SK-N-SH (cell line): Measurements from ENCODE around the gene KLHDC7B. TPM values are rescaled to one million over a fixed set of nuclear protein-coding genes. Genes with fewer than 3 reads are reported as not detected.

Experiments
- CTCF ChIA-PET: fragments of 300-600, 350-600 bp; formaldehyde crosslinking; extraction: SDS; loops from one replicate; lab custom pipeline; 2021; lab: Yijun Ruan, JAX
- POLR2A ChIA-PET: fragments of 350-600 bp; sonication (Branson Sonifier 250); formaldehyde crosslinking; extraction: SDS; loops from one replicate; lab custom pipeline; 2020; ENCODE audit warnings: antibody characterized with exemption, inconsistent platforms; lab: Yijun Ruan, JAX
- DNase-seq: peaks from one replicate; pipeline ENCODE4 v3.0.0; 2012
- H2AFZ ChIP-seq: fragments of 200-600 bp; sonication (generic); 2 replicates; pipeline ENCODE4 v1.8.1; 2016; ENCODE audit warnings: antibody characterized with exemption, mild to moderate bottlenecking, low read depth
- H3F3A ChIP-seq: fragments of 200-600 bp; sonication (generic); replicated peaks from 2 replicates; pipeline ENCODE3; 2016; ENCODE audit warnings: antibody characterized with exemption, mild to moderate bottlenecking; ENCODE audit not compliant: insufficient read depth
- H3K27ac ChIP-seq, 2 experiments: fragments of 200-500 bp in 1 of 2; fragments of 200-600 bp in 1 of 2; sonication (Bioruptor generic) in 1 of 2; sonication (generic), shearing (Covaris generic) in 1 of 2; 2 replicates each; pipeline versions ENCODE4 v1.5.1 to v1.6.1; 2014 to 2016; ENCODE audit warnings: low read depth in 2 of 2, inconsistent platforms in 1 of 2, low read length in 1 of 2, mild to moderate bottlenecking in 1 of 2, mixed read lengths in 1 of 2
- H3K27me3 ChIP-seq: fragments of 200-600 bp; sonication (generic), shearing (Covaris generic); 2 replicates; pipeline ENCODE4 v1.6.1; 2016; ENCODE audit warnings: mixed run types; ENCODE audit not compliant: insufficient read depth
- H3K36me3 ChIP-seq, 2 experiments: fragments of 200-500 bp in 1 of 2; fragments of 200-600 bp in 1 of 2; sonication (Bioruptor generic) in 1 of 2; sonication (generic) in 1 of 2; replicated peaks in 1 of 2; 2 replicates each; pipeline versions ENCODE3 to v1.5.1; 2014 to 2016; ENCODE audit warnings: low read length in 1 of 2, mild to moderate bottlenecking in 1 of 2; ENCODE audit not compliant: insufficient read depth in 2 of 2, control insufficient read depth in 1 of 2
- H3K4me1 ChIP-seq, 2 experiments: fragments of 200-500 bp in 1 of 2; fragments of 200-600 bp in 1 of 2; sonication (Bioruptor generic) in 1 of 2; sonication (generic), shearing (Covaris generic) in 1 of 2; 2 replicates each; pipeline versions ENCODE4 v1.5.1 to v1.6.1; 2014 to 2016; ENCODE audit warnings: low read depth in 1 of 2, low read length in 1 of 2, mixed run types in 1 of 2; ENCODE audit not compliant: insufficient read depth in 2 of 2, control insufficient read depth in 1 of 2
- H3K4me2 ChIP-seq: fragments of 200-600 bp; sonication (generic), shearing (Covaris generic); 2 replicates; pipeline ENCODE4 v1.6.1; 2017; ENCODE audit warnings: mixed run types
- H3K4me3 ChIP-seq, 2 experiments: fragments of 200-500 bp in 1 of 2; fragments of 200-600 bp in 1 of 2; sonication (Bioruptor generic) in 1 of 2; sonication (generic), shearing (Covaris generic) in 1 of 2; 2 replicates each; pipeline versions ENCODE4 v1.5.1 to v1.8.1; 2014 to 2016; ENCODE audit warnings: low read depth in 2 of 2, inconsistent platforms in 1 of 2, low read length in 1 of 2, mild to moderate bottlenecking in 1 of 2, mixed read lengths in 1 of 2, moderate library complexity in 1 of 2
- H3K79me2 ChIP-seq: fragments of 200-600 bp; sonication (generic); 2 replicates; pipeline ENCODE4 v1.8.1; 2017; ENCODE audit warnings: mild to moderate bottlenecking; ENCODE audit not compliant: insufficient read depth
- H3K9ac ChIP-seq: fragments of 200-600 bp; sonication (generic); 2 replicates; pipeline ENCODE4 v1.6.1; 2017; ENCODE audit warnings: mixed run types
- H3K9me2 ChIP-seq: fragments of 200-600 bp; sonication (generic); 2 replicates; pipeline ENCODE4 v1.6.1; 2017; ENCODE audit warnings: mixed run types
- H3K9me3 ChIP-seq: fragments of 200-600 bp; sonication (generic); 2 replicates; pipeline ENCODE4 v1.6.1; 2017; ENCODE audit warnings: mixed run types, mild to moderate bottlenecking, moderate library complexity
- H4K20me1 ChIP-seq: fragments of 200-600 bp; sonication (generic); 2 replicates; pipeline ENCODE4 v1.6.1; 2017; ENCODE audit warnings: mild to moderate bottlenecking, mixed run types; ENCODE audit not compliant: insufficient read depth
- ELF1 ChIP-seq: IDR thresholded peaks from 2 replicates; pipeline ENCODE4 v1.4.0; 2012
- EP300 ChIP-seq, 2 experiments: IDR thresholded peaks; 2 replicates each; pipeline versions ENCODE4 v1.4.0 to v1.6.1; 2012; ENCODE audit warnings: borderline replicate concordance in 1 of 2, low read depth in 1 of 2, low read length in 1 of 2
- EZH2phosphoT487 ChIP-seq: fragments of 200-600 bp; sonication (generic); IDR thresholded peaks from 2 replicates; pipeline ENCODE4 v1.6.1; 2017; ENCODE audit warnings: low read depth, mixed run types, mild to moderate bottlenecking, antibody characterized with exemption, moderate library complexity, borderline replicate concordance
- FOSL2 ChIP-seq: IDR thresholded peaks from 2 replicates; pipeline ENCODE4 v1.4.0; 2012; ENCODE audit warnings: low read depth, mild to moderate bottlenecking, moderate library complexity, borderline replicate concordance
- GABPA ChIP-seq: IDR thresholded peaks from 2 replicates; pipeline ENCODE4 v1.4.0; 2012; ENCODE audit warnings: low read depth, mild to moderate bottlenecking
- GATA2 ChIP-seq: sonication (generic); formaldehyde crosslinking; IDR thresholded peaks from 2 replicates; pipeline ENCODE4 v1.5.0; 2020; ENCODE audit warnings: mild to moderate bottlenecking, missing genetic modification reagents
- JUND ChIP-seq: IDR thresholded peaks from 2 replicates; pipeline ENCODE4 v1.4.0; 2012
- MEF2A ChIP-seq: IDR thresholded peaks from 2 replicates; pipeline ENCODE4 v1.4.0; 2012; ENCODE audit warnings: low read depth, borderline replicate concordance
- NRF1 ChIP-seq: IDR thresholded peaks from 2 replicates; pipeline ENCODE4 v1.6.1; 2012; ENCODE audit warnings: low read depth, mild to moderate bottlenecking, low read length
- POLR2AphosphoS5 ChIP-seq: IDR thresholded peaks from 2 replicates; pipeline ENCODE4 v1.6.1; 2012; ENCODE audit warnings: low read depth, low read length
- RXRA ChIP-seq: IDR thresholded peaks from 2 replicates; pipeline ENCODE4 v1.4.0; 2012; ENCODE audit warnings: low read depth, mild to moderate bottlenecking, borderline replicate concordance
- SMC3 ChIP-seq: IDR thresholded peaks from 2 replicates; pipeline ENCODE4 v1.6.1; 2012; ENCODE audit warnings: low read depth, low read length, improper control_type of control experiment
- TEAD4 ChIP-seq: IDR thresholded peaks from 2 replicates; pipeline ENCODE4 v1.4.0; 2012; ENCODE audit warnings: mild to moderate bottlenecking, borderline replicate concordance; ENCODE audit not compliant: insufficient read depth
- WGBS: methylation state at CpG from one replicate; pipeline ENCODE4 v1.1.6; 2017; ENCODE audit warnings: low lambda C conversion rate; 5-methylcytosine and 5-hydroxymethylcytosine counted together
- polyA plus RNA-seq, 3 experiments: library from polyadenylated mRNA; depleted of rRNA; stranded (reverse); fragments of >200 nt; gene quantifications; 2 replicates each; pipeline ENCODE4 v1.2.3, GENCODE V29; 2012
- TF ChIP-seq, protein P1 (sequence below): IDR thresholded peaks from 2 replicates; pipeline ENCODE4 v1.4.0; 2012; ENCODE audit warnings: low read depth, borderline replicate concordance
- TF ChIP-seq, protein P2 (sequence below): IDR thresholded peaks from 2 replicates; pipeline ENCODE4 v1.6.1; 2012; ENCODE audit warnings: mild to moderate bottlenecking, low read depth, low read length, moderate library complexity
- TF ChIP-seq, protein P3 (sequence below): IDR thresholded peaks from 2 replicates; pipeline ENCODE4; 2012

Gene KLHDC7B
- polyA plus RNA-seq, 1 of the 3 experiments (the other 2 are of a cell fraction): 0.07 TPM

DNA sequence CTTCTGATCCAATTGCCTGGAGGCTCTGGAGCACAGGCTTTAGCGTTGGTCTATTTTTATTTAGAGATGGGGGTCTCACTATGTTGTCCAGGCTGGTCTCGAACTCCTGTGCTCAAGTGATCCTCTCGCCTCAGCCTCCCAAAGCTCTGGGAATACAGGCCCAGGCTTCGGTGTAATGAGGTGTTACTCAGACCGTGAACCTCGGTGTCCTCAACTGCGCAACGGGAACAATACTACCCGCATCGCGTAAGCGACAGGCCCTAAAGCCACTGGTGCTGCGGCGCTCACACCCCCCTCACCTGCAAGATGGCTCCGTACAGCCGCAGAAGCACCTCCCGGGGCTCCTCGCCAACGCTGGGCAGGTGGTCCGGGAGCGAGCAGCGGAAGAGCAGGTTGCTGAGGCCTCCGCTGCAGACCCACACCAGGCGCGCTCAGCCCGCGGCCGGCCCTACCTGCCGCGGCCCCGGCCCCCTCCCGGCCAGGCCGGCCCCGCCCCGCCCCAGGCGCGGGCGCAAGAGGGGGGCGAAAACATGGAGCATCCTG is 36.3 kb downstream of the KLHDC7B start (continued):
- TF ChIP-seq, protein P1, sequence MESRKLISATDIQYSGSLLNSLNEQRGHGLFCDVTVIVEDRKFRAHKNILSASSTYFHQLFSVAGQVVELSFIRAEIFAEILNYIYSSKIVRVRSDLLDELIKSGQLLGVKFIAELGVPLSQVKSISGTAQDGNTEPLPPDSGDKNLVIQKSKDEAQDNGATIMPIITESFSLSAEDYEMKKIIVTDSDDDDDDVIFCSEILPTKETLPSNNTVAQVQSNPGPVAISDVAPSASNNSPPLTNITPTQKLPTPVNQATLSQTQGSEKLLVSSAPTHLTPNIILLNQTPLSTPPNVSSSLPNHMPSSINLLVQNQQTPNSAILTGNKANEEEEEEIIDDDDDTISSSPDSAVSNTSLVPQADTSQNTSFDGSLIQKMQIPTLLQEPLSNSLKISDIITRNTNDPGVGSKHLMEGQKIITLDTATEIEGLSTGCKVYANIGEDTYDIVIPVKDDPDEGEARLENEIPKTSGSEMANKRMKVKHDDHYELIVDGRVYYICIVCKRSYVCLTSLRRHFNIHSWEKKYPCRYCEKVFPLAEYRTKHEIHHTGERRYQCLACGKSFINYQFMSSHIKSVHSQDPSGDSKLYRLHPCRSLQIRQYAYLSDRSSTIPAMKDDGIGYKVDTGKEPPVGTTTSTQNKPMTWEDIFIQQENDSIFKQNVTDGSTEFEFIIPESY: no peak
- TF ChIP-seq, protein P2, sequence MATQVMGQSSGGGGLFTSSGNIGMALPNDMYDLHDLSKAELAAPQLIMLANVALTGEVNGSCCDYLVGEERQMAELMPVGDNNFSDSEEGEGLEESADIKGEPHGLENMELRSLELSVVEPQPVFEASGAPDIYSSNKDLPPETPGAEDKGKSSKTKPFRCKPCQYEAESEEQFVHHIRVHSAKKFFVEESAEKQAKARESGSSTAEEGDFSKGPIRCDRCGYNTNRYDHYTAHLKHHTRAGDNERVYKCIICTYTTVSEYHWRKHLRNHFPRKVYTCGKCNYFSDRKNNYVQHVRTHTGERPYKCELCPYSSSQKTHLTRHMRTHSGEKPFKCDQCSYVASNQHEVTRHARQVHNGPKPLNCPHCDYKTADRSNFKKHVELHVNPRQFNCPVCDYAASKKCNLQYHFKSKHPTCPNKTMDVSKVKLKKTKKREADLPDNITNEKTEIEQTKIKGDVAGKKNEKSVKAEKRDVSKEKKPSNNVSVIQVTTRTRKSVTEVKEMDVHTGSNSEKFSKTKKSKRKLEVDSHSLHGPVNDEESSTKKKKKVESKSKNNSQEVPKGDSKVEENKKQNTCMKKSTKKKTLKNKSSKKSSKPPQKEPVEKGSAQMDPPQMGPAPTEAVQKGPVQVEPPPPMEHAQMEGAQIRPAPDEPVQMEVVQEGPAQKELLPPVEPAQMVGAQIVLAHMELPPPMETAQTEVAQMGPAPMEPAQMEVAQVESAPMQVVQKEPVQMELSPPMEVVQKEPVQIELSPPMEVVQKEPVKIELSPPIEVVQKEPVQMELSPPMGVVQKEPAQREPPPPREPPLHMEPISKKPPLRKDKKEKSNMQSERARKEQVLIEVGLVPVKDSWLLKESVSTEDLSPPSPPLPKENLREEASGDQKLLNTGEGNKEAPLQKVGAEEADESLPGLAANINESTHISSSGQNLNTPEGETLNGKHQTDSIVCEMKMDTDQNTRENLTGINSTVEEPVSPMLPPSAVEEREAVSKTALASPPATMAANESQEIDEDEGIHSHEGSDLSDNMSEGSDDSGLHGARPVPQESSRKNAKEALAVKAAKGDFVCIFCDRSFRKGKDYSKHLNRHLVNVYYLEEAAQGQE: no peak
- TF ChIP-seq, all 33 proteins: peak for 0

DNA sequence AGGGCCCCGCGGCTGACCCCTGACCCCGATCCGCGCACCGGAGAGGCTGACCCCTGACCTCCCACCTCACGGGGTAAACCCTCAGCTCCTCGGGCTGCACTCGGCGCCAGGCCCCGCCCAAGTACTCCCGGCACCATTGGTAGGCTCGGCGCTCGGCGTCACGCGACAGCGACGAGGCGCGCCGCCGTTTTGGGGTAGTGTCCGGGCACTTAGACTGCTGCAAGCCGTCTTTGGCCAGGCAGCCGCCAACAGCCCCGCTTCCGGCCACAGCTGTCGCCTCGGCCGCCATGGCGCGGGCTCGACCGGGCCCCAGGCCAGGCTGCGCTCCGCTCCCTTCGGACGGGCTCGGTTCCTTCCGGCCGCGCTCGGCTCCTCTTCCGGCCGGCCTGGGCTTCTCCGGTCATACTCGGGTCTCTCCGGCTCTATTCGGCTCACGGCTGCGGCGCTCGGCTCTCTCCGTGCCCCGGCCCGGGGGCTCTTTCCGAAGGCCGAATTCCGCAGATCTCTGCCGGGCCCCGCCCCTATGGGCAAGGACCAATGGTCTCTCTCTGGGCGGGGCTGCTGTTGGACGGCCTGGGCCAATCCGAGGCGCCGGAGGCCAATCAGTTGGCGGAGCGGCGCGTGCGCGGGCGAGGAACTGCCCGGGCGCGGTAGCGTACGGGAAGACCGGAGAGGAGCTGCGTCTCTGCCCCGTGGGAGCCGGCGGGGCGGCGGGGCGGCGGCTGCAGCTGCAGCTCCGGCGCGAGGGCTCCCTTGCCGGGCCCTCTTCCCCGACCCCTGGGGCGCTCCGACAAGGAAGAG is 37.0 kb downstream of the KLHDC7B start, which contains the start of gene CHKB:
Gene CHKB, minus strand, starts transcription at position 357 of the 801 bp plus-strand sequence. Its CDS starts 68 bp downstream, at position 289.
- POLR2A ChIA-PET: interaction anchor here (0.5 to 2.3 kb wide), 6 partner anchors 11 to 109 kb away, joined by 3 to 10 read pairs (median 4); partner anchors contain the start of gene SCO2
- Histone ChIP-seq H4K20me1 (no peaks in the 10 kb centered on the region), H3K27me3 (no peaks in the 10 kb centered on the region), H2AFZ (peak within 1 kb of the TSS; percentile 84; the same call in 1 of the 2 replicates), H3K79me2 (peaks cover 24% of the 10 kb centered on the region; the same call in 1 of the 2 replicates), H3K4me1 (peaks cover 0 to 14% of the 10 kb centered on the region in 2 experiments; a peak in 1 of 4 replicates), H3F3A (no peaks in the 10 kb centered on the region), H3K9me2 (no peaks in the 10 kb centered on the region), H3K36me3 (peaks cover 0 to 22% of the 10 kb centered on the region in 2 experiments), H3K9ac (peak within 1 kb of the TSS; percentile 96), H3K4me3 (peak within 1 kb of the TSS; percentile 89 to 94), H3K9me3 (no peaks in the 10 kb centered on the region), H3K4me2 (peak within 1 kb of the TSS; percentile 90), H3K27ac (peak within 1 kb of the TSS; percentile 83 to 96; a peak in 3 of 4 replicates)
- DNase-seq: peak; percentile 99
- WGBS: 0% methylated on average over 10 of the region's 96 CpGs
- CTCF ChIA-PET: interaction anchor here (1.0 to 9.0 kb wide), 5 partner anchors 10 to 57 kb away, joined by 3 to 73 read pairs (median 6); partner anchors contain the start of genes SCO2 and SYCE3
- TF ChIP-seq, protein P3, sequence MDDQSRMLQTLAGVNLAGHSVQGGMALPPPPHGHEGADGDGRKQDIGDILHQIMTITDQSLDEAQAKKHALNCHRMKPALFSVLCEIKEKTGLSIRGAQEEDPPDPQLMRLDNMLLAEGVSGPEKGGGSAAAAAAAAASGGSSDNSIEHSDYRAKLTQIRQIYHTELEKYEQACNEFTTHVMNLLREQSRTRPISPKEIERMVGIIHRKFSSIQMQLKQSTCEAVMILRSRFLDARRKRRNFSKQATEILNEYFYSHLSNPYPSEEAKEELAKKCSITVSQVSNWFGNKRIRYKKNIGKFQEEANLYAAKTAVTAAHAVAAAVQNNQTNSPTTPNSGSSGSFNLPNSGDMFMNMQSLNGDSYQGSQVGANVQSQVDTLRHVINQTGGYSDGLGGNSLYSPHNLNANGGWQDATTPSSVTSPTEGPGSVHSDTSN: no peak
- TF ChIP-seq RXRA (no peak), ELF1 (peak; percentile 33; the same call in 1 of the 2 replicates), MEF2A (no peak), FOSL2 (no peak), TEAD4 (no peak), GATA2 (CRISPR knock-in tag) (no peak), GABPA (peak; percentile 65), EP300 (IDR thresholded peaks at IDR 0.05; ENCODE audit: borderline replicate concordance in 1 of 2, low read depth in 1 of 2, low read length in 1 of 2) (no peak), POLR2AphosphoS5 (peak; percentile 72; the same call in 1 of the 2 replicates), NRF1 (peak; percentile 91), JUND (no peak), SMC3 (no peak), EZH2phosphoT487 (no peak)
- TF ChIP-seq, protein P2: no peak
